Amygdala (tissue), 56 donors: Measurements from ENCODE around the gene LRRC8E.
A peak's percentile ranks its signal among the peaks of the same experiment; 100 is the strongest.
"Not testable (repeated sequence)": the region's sequence is repeated elsewhere in the genome, so short reads cannot be mapped to it uniquely, and the experiment has no call there.

Source experiments
- DNase-seq, 56 donors: peaks; one replicate each; lab custom pipeline; 2025; lab: John Stamatoyannopoulos, UW

Gene LRRC8E

GRCh38 chr19:7879111-7879807, 9.1 kb upstream of the LRRC8E start:
- no peak for DNase-seq

GRCh38 chr19:7879836-7880235, 8.5 kb upstream of the LRRC8E start:
- DNase-seq, result no peak

- no peak for DNase-seq
These were observed 6.4 kb upstream of the LRRC8E start for GRCh38 chr19:7881910-7882309.

- no peak for DNase-seq
These were observed 5.2 kb upstream of the LRRC8E start for GRCh38 chr19:7883105-7883504.

GRCh38 chr19:7883796-7884570, 4.3 kb upstream of the LRRC8E start:
- no peak for DNase-seq

- no peak for DNase-seq
These were observed 2.5 kb upstream of the LRRC8E start for GRCh38 chr19:7885818-7886217.

- no peak for DNase-seq
These were observed 734 bp upstream of the LRRC8E start for GRCh38 chr19:7887408-7888144.

GRCh38 chr19:7888826-7889217, 512 bp downstream of the LRRC8E start:
- DNase-seq, result no peak

GRCh38 chr19:7893362-7894101, 5.2 kb downstream of the LRRC8E start:
- DNase-seq, result not testable (repeated sequence)

GRCh38 chr19:7894612-7895309, 6.5 kb downstream of the LRRC8E start:
- no peak for DNase-seq

GRCh38 chr19:7895565-7895964, 7.3 kb downstream of the LRRC8E start:
- DNase-seq, result no peak

- DNase-seq, result no peak
These were observed 9.0 kb downstream of the LRRC8E start for GRCh38 chr19:7897292-7897691.

- DNase-seq, result no peak
These were observed 10.7 kb downstream of the LRRC8E start for GRCh38 chr19:7898967-7899366.

GRCh38 chr19:7899751-7900378, 11.6 kb downstream of the LRRC8E start:
- DNase-seq, result no peak

GRCh38 chr19:7900401-7900870, 12.1 kb downstream of the LRRC8E start:
- no peak for DNase-seq

- DNase-seq, result no peak
These were observed 12.6 kb downstream of the LRRC8E start for GRCh38 chr19:7900931-7901330.

- DNase-seq, result no peak
These were observed 13.0 kb downstream of the LRRC8E start for GRCh38 chr19:7901337-7901736.

- peak in 2 of 56 donors; percentile 45 to 59 for DNase-seq
These were observed 14.5 kb downstream of the LRRC8E start for GRCh38 chr19:7902796-7903243.
